Smooth muscle cell of the brain vasculature (primary cell): ENCODE results near the gene NPRL2.
"Not testable (repeated sequence)": the region's sequence is repeated elsewhere in the genome, so short reads cannot be mapped to it uniquely, and the experiment has no call there.

ENCODE experiments used
- DNase-seq: peaks from one replicate; pipeline ENCODE4 v3.0.0-alpha.2; 2012; ENCODE audit warnings: low read depth, low spot score

The NPRL2 gene

DNA sequence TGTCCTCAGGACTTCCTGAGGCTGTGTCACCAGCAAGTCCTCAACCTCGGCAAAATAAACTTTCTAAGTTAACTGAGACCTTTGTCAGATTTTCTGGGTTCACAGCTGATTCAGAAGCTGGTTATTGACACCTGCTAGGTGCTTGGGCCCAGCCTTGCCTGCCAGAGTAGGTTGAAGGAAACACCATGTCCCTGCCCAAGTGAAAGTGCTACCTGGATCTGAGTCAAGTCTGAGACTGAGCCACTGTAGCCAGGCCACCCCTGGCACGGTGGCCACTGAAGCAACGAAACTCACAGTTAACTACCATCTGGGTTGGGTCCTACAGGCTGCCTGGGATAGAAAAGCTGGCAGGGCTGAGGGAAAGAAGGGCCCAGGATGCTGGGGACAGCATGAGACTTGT, 36.2 kb downstream of the NPRL2 start:
- no peak for DNase-seq

DNA sequence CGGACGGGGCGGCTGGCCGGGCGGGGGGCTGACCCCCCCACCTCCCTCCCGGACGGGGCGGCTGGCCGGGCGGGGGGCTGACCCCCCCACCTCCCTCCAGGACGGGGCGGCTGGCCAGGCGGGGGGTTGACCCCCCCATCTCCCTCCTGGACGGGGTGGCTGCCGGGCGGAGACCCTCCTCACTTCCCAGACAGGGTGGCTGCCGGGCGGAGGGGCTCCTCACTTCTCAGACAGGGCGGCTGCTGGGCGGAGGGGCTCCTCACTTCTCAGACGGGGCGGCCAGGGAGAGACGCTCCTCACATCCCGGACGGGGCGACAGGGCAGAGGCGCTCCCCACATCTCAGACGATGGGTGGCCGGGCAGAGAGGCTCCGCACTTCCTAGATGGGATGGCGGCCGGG, 38.5 kb downstream of the NPRL2 start:
- not testable (repeated sequence) for DNase-seq

DNA sequence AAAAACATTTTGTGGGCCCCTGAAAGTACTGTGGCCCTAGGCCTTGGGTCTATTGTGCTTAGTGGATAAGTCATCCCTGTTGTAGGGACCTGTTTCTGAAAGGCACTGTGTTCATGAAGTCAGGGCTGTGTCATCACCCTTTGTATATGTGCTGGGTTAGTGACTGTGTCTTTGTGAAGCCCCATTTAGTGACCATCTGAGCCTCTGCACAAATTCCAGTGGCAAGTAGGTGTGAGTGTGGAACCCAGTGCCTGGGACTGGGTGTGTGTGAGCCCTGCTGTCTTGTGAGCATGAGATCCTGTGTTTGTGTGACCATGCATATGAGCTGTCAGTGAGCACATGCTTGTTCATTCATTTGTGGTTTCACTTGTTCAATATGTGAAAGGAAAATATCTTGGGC, 46.0 kb downstream of the NPRL2 start:
- no peak for DNase-seq

DNA sequence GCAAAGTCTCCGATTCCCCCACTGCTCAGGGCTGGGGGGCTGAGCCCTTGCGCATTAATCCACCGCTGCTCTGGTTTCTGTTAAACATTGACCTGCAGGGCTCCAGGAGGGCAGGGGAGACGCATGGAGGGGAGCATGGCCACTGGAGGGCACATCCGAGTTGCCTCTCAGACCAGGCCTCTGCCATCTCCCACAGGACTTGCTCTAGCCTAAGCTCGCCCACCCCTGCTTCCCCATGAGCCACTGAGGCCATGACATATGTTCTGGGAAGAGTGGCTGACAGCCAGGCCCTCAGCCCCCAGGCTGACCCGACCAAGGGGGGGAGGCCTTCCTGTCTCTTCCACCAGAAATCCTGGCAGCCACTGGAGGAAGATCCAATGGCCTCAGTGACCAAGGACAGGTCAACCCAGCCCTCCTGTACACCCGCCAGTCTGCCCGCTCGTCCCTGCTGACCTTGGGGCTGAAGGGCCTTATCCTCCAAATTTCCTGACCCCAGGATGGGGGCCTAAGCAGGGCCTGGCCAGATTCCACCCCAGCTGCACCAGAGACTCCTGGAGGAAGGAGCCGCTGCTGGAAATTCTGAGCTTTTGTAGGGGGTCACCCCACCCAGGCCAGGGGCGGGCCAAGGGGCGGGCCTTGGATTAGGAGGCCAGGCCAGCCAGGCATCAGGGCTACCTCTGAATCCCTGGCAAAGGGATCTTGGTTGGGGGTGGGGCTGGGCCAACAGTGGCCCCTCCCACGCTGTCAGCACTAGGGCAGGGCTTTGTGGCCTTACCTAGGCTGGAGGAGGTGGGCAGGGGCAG, 47.4 kb downstream of the NPRL2 start, which contains the start of gene HYAL1:
Gene HYAL1 (minus strand): TSS at position 562 of the 803 bp plus-strand sequence. CDS start 618 bp downstream, outside the sequence.
- DNase-seq = no peak

DNA sequence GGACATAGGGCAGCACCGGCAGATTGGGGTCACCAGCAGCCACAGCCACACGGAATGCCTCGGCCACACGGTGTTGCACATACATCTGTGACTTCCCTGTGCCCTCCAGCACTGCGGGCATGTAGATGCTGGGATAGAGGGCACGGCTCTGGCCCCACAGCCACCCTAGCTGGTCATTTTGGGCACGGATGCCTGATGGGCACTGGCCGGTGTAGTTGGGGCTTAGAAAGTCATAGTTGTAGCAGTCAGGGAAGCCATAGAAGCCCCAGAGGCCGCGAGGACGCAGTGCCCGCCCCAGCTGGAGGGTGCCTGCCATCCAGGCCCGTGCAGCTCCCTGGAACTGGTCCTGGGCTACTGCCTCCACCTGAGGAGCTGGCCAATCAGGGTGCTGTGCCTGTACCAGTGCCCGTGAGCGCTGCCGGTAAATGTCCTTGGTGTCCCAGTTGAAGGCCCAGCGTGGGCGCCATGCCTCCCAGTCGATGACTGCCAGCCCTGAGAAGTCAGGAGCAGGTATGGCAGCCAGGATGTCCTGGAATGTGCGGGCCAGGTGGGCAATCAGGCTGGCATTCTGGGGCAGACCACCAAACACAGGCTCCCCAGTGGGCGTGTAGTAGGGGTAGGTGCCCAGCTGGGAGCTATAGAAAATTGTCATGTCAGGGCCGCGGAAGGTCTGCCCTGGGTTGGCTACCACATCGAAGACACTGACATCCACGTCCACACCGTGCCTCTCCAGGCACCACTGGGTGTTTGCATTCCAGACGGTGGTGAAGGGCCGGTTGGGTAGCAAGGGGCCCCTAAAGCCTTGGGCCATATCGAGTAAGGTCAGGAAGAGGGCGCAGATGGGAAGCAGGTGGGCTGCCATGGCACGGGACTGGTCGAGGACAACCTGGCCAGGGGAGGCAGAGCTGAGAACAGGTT, 48.2 kb downstream of the NPRL2 start:
- DNase-seq = no peak

DNA sequence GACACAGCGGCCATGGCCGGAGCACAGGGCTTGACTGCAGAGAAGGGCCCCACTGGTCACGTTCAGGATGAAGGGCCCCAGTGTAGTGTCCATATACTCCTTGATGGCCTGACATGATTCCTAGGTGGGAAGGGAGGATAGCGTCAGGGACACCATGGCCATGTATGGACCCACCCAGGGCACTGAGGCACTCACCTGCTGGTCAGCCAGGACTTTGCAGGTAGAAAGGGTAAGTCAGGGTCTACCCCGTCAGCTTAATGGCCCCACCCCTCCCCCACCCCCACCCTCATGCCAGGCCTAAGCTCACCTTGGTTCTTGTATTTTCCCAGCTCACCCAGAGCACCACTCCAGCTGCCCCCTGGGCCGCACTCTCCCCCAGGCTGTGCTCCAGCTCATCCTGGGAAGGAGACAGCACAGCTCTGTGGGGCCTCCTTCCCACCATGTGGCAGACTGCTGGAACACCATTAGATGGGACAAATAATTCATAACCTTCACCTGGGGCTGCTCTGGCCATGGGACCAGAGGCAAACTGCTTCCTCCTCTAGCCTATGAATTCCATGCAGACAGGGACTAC, 49.8 kb downstream of the NPRL2 start:
- DNase-seq = no peak

DNA sequence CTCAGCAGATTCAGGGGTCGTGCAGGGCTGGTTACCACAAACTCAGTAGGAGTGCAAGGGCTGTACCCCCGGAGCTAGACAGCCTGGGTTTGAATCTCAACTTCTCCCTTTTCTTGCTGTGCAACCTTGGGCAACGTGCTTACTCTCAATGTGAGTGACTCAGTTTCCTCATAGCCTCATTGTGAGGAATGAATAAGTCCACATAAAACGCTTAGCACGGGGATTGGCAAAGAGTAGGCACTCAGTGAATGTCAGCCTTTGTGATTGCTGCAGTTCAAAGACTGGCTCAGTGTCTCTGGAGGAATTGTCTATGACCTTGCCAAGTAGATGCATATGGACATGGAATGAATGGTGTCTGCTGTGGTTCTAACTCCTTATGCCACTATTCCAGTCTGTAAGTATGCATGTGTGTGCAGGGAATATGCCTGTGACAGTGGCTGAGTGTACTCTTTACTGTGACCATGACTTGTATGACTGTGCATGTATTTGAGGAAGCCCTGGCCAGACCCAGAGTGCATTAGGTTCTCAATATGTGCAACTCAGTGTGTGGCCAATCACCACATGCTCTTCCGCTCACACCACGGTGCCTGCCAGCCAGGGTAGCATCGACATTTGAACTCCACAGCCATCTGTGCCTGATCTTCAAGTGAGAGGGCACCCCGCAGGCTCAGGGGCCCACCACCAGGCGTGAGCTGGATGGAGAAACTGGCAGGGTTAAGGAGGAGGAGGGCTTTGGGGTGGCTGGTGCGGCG, 50.5 kb downstream of the NPRL2 start:
- no peak for DNase-seq

DNA sequence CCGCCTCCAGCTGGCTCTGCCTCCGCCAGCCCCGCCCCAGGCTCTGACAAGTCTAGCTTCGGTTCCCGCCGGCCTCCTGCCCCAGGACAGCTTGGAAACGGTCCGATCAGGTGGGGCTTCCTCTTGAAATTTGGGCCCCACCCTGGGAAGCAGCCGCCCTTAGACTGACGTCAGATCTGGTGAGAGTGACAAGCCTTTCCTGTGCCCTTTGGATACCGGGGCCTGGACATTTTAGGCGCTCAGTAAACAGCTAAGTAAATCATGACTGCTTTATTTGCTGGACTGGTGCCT, 51.0 kb downstream of the NPRL2 start:
- no peak for DNase-seq

DNA sequence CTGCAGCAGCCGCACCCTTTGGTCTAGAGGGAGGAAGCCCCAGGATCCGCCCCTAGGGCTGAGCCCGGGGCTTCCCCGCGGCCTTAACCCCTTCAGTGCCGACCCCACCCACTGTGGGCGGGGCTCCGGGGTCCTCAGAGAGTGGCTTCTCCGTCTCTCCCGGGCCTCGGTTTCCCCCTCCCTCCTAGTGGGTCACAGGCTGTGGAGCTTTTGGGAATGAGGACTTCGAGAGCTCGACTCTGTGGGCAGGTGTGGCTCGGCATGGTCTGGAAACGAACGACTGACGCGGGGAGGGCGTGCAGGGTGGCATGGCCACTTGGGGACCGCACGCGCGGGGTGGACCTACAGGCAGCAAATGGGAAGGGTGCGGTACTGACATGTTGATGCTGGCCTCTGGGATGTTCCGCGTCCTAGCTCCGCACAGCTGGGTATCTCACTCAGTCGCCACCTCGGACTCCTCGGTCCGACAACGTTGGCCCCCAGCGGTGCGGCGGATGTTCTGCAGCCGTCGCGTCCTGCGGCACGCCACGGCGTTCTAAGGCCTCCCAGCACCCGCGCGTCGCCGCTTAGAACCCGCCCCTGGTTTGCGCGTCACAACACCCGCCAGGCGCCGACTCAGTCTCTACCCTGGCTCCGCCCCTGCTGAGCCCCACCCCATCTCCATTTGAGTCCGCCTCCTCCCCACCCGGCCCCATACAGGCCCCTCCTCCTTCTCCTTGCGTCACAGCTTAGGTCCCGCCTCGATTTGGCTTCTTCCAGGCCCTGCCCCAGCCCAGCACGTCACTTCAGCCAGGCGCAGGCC, 51.5 kb downstream of the NPRL2 start, which contains the start of the genes HYAL3 and NAA80:
Gene HYAL3 (minus strand): TSS at position 570 of the 802 bp plus-strand sequence. CDS start 3,803 bp downstream, outside the sequence.
Gene NAA80 (minus strand): TSS at position 570 of the 802 bp plus-strand sequence. CDS start 1,942 bp downstream, outside the sequence.
- DNase-seq = peak; percentile 99

DNA sequence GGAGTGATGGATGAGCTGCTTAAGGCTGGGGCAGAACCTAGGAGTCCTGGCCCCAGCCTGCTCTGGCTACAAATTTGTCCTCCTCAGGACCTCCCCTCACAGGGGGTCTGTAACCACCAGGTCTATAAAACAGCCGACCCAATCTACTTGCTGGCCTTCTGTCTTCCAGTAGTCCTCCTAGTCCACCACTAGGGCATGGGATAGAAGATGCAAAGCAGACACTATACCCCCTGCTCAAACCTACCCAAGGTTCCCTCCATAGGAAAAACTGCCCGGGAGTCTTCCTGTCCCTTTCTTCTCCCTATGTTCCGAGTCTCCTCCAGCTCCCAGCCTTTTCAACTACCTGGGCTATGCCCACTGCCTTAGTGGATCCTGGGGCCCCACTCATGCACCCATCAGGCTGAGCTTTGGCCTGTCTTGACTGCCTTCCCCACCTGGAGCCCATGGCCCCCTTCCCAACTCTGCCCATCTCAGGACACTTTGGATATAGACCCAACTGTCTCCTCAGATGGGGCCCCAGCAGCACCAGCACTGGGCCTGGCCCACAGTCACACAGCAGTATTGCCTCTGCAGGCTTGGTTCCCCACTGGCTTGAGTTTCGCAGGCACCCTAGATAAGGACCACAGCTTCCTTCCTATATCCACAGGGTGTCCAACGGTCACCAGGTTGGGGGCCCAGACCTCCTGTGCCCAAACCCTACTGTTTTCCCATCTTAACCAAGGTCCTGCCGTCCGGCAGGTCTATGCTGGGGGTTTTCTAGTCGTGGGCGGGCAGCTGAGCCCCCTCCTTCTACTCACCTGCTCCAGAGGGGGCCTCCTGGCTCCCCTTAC, 52.5 kb downstream of the NPRL2 start:
- no peak for DNase-seq

DNA sequence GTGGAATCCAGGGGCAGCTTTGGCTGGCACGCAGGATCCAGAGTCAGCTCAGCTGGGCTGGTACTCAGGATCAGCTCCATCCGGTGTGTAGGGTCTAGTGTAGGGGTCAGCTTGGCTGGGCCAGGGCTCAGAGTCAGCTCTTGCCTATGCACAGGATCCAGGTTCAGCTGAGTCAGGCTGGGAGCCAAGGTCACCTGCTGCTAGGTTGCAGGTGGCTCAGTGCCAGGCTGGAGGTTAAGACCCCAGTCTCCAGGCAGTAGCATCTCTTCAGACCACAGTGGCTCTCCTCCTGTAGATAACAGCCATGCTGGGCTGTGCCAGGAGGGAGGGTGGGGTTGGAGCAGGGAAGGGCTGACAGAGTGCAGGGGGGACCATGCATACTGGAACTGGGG, 53.2 kb downstream of the NPRL2 start:
- DNase-seq = no peak
